Liver (tissue), 9 donors: ENCODE data around the gene NDC80. TPM values are rescaled to one million over a fixed set of nuclear protein-coding genes. Genes with fewer than 3 reads are reported as not detected.

ENCODE experiments used
- DNase-seq: peaks from one replicate; pipeline ENCODE4 v3.0.0-alpha.2; 2017; ENCODE audit warnings: low spot score
- H3K27ac ChIP-seq, 2 donors: one replicate each; pipeline ENCODE4 v1.7.0; 2013; ENCODE audit warnings: inconsistent platforms in 2 of 2, low read length in 2 of 2, control low read depth in 1 of 2, low read depth in 1 of 2, mild to moderate bottlenecking in 1 of 2
- H3K27me3 ChIP-seq, 4 donors: one replicate each; pipeline versions ENCODE4 v1.6.1 to v1.7.0; 2013; ENCODE audit warnings: low read length in 3 of 4, inconsistent platforms in 1 of 4, mild to moderate bottlenecking in 1 of 4, moderate library complexity in 1 of 4; ENCODE audit not compliant: control insufficient read depth in 4 of 4, insufficient read depth in 4 of 4
- H3K36me3 ChIP-seq, 4 donors: one replicate each; pipeline versions ENCODE4 v1.6.1 to v1.7.0; 2013; ENCODE audit warnings: low read length in 3 of 4, mild to moderate bottlenecking in 3 of 4, low read depth in 1 of 4, moderate library complexity in 1 of 4; ENCODE audit not compliant: control insufficient read depth in 4 of 4, insufficient read depth in 3 of 4
- H3K4me1 ChIP-seq, 4 donors: one replicate each; pipeline versions ENCODE4 v1.6.1 to v1.7.0; 2013; ENCODE audit warnings: low read length in 3 of 4, mild to moderate bottlenecking in 3 of 4, moderate library complexity in 1 of 4; ENCODE audit not compliant: control insufficient read depth in 4 of 4, insufficient read depth in 4 of 4
- H3K4me3 ChIP-seq, 3 donors: one replicate each; pipeline versions ENCODE4 v1.6.1 to v1.7.0; 2013; ENCODE audit warnings: low read length in 3 of 3, control low read depth in 1 of 3, low read depth in 1 of 3, mild to moderate bottlenecking in 1 of 3
- H3K9ac ChIP-seq, 2 donors: one replicate each; pipeline ENCODE4 v1.7.0; 2013; ENCODE audit warnings: low read length in 2 of 2, mild to moderate bottlenecking in 2 of 2, moderate library complexity in 2 of 2, control low read depth in 1 of 2, low read depth in 1 of 2
- H3K9me3 ChIP-seq, 4 donors: one replicate each; pipeline versions ENCODE4 v1.6.1 to v1.7.0; 2013; ENCODE audit warnings: low read length in 3 of 4; ENCODE audit not compliant: control insufficient read depth in 4 of 4
- EGR1 ChIP-seq, 2 donors: IDR thresholded peaks; 2 replicates each; pipeline ENCODE4 v1.6.1; 2016 to 2018; ENCODE audit warnings: antibody characterized with exemption in 2 of 2, low read depth in 2 of 2
- FOXA2 ChIP-seq: IDR thresholded peaks from 2 replicates; pipeline ENCODE4 v1.6.1; 2016; ENCODE audit warnings: antibody characterized with exemption
- HNF4A ChIP-seq, 2 donors: conservative IDR thresholded peaks; 2 replicates each; pipeline ENCODE4 v1.6.1; 2016; ENCODE audit warnings: antibody characterized with exemption in 2 of 2, mild to moderate bottlenecking in 2 of 2
- HNF4G ChIP-seq: IDR thresholded peaks from 2 replicates; pipeline ENCODE4 v1.6.1; 2016; ENCODE audit warnings: antibody characterized with exemption
- JUND ChIP-seq, 2 donors: IDR thresholded peaks; 2 replicates each; pipeline ENCODE4 v1.6.1; 2016; ENCODE audit warnings: antibody characterized with exemption in 2 of 2
- RAD21 ChIP-seq, 2 donors: IDR thresholded peaks; 2 replicates each; pipeline ENCODE4 v1.6.1; 2016; ENCODE audit warnings: antibody characterized with exemption in 2 of 2, mild to moderate bottlenecking in 2 of 2
- RXRA ChIP-seq, 2 donors: IDR thresholded peaks; 2 replicates each; pipeline ENCODE4 v1.6.1; 2017 to 2018; ENCODE audit warnings: antibody characterized with exemption in 2 of 2, mild to moderate bottlenecking in 1 of 2
- SP1 ChIP-seq: IDR thresholded peaks from 2 replicates; pipeline ENCODE4 v1.6.1; 2018; ENCODE audit warnings: antibody characterized with exemption, mild to moderate bottlenecking
- WGBS: extraction: QIAGEN DNeasy Blood & Tissue Kit; methylation state at CpG from one replicate; pipeline ENCODE4 v1.1.7; 2013; 5-methylcytosine and 5-hydroxymethylcytosine counted together
- polyA plus RNA-seq, 2 donors: library from polyadenylated mRNA; stranded (reverse) in 1 of 2; unstranded in 1 of 2; fragments of 200-250 nt in 1 of 2; fragments of >200 nt in 1 of 2; fragmentation: Nextera tagmentation in 1 of 2; extraction: Ambion mirVana in 1 of 2; gene quantifications; one replicate each; pipeline versions ENCODE4 v1.2.1 to v1.2.3, GENCODE V29; 2013 to 2015
- total RNA-seq, 2 donors: library from RNA; depleted of rRNA; stranded (reverse); fragments of >200 nt; gene quantifications; one replicate each; pipeline ENCODE4 v1.2.3, GENCODE V29; 2014
- TF ChIP-seq, protein P1 (sequence below): IDR thresholded peaks from 2 replicates; pipeline ENCODE4 v1.6.1; 2016; ENCODE audit warnings: antibody characterized with exemption
- TF ChIP-seq, protein P2 (sequence below): fragments of 150-350 bp; IDR thresholded peaks from 2 replicates; pipeline ENCODE4 v1.5.1; 2017; ENCODE audit warnings: improper control_type of control experiment, low read depth, low read length; ENCODE audit not compliant: missing input control
- TF ChIP-seq, protein P3 (sequence below): IDR thresholded peaks from 2 replicates; pipeline ENCODE4 v1.6.1; 2016; ENCODE audit warnings: antibody characterized with exemption
- TF ChIP-seq, protein P4 (sequence below): IDR thresholded peaks from 2 replicates; pipeline ENCODE4 v1.6.1; 2016; ENCODE audit warnings: antibody characterized with exemption, mild to moderate bottlenecking
- donor health status: healthy.
- donor health status: healthy.
- donor health status: healthy.
- donor health status: healthy.
- donor health status: healthy.

Gene NDC80
- total and polyA plus RNA-seq, 4 donors, result 0.08 to 33.8 (median 1.0) TPM

DNA sequence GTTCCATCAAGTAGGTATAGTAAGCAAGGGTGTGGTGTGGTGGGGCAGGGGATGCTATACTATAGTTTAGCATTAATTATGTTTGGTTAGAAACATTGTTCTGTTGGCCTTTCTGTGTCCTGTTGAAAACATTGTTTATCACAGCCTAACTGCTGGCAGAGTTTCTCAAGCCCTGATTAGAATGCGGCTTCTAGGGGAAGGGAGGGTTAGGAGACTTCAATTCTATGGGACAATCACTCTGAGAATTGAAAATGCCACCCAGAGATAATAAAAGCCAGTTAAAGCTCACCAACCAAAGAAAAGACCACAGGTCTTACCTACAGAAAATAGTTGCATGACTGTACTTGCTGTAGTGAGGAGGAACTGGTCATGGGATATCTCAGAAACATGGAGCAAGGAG is 64.2 kb downstream of the NDC80 start:
- Histone ChIP-seq H3K9me3 (no peaks in the 10 kb centered on the region), H3K4me3 (no peak overlapping the region), H3K27me3 (no peaks in the 10 kb centered on the region), H3K9ac (no peak overlapping the region), H3K4me1 (no peaks in the 10 kb centered on the region), H3K27ac (peak overlapping the region in 1 of 2 donors; percentile 12), H3K36me3 (no peaks in the 10 kb centered on the region)
- TF ChIP-seq FOXA2, result no peak
- TF ChIP-seq RAD21 (IDR thresholded peaks at IDR 0.05), result no peak
- DNase-seq, result no peak
- WGBS, result 71% methylated on average over 1 of the region's 1 CpG

DNA sequence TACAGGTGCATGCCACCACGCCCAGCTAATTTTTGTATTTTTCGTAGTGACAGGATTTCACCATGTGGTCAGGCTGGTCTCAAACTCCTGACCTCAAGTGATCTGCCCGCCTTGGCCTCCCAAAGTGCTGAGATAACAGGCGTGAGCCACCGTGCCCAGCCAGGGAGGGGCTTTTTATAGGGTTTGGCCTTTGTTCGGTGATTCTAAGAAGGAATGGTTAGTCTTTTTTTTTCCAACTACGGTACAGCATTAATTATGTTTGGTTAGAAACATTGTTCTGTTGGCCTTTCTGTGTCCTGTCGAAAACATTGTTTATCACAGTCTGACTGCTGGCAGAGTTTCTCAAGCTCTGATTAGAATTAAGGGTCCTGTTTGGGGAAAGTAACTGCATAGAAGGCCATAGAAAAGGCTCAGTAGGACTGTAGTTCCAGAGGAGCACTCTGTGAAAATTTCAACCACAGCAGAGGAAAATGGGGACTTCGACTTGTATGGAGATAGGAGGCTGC is 64.8 kb downstream of the NDC80 start:
- Histone ChIP-seq H3K4me3 (no peak overlapping the region), H3K4me1 (no peaks in the 10 kb centered on the region), H3K36me3 (no peaks in the 10 kb centered on the region), H3K27ac (peak overlapping the region; percentile 71 to 75), H3K9ac (peak overlapping the region in 1 of 2 donors; percentile 62), H3K9me3 (no peaks in the 10 kb centered on the region), H3K27me3 (no peaks in the 10 kb centered on the region)
- WGBS, result 56% methylated on average over 9 of the region's 9 CpGs
- no peak for TF ChIP-seq HNF4G
- no peak for TF ChIP-seq RXRA (IDR thresholded peaks at IDR 0.05)
- TF ChIP-seq, protein P1, sequence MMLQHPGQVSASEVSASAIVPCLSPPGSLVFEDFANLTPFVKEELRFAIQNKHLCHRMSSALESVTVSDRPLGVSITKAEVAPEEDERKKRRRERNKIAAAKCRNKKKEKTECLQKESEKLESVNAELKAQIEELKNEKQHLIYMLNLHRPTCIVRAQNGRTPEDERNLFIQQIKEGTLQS, result no peak
- TF ChIP-seq, protein P2, sequence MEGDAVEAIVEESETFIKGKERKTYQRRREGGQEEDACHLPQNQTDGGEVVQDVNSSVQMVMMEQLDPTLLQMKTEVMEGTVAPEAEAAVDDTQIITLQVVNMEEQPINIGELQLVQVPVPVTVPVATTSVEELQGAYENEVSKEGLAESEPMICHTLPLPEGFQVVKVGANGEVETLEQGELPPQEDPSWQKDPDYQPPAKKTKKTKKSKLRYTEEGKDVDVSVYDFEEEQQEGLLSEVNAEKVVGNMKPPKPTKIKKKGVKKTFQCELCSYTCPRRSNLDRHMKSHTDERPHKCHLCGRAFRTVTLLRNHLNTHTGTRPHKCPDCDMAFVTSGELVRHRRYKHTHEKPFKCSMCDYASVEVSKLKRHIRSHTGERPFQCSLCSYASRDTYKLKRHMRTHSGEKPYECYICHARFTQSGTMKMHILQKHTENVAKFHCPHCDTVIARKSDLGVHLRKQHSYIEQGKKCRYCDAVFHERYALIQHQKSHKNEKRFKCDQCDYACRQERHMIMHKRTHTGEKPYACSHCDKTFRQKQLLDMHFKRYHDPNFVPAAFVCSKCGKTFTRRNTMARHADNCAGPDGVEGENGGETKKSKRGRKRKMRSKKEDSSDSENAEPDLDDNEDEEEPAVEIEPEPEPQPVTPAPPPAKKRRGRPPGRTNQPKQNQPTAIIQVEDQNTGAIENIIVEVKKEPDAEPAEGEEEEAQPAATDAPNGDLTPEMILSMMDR, result no peak
- no peak for TF ChIP-seq JUND (IDR thresholded peaks at IDR 0.05)
- no peak for TF ChIP-seq HNF4A (conservative IDR thresholded peaks at IDR 0.05)
- no peak for TF ChIP-seq EGR1 (IDR thresholded peaks at IDR 0.05; ENCODE audit: low read depth in 2 of 2)
- no peak for DNase-seq

DNA sequence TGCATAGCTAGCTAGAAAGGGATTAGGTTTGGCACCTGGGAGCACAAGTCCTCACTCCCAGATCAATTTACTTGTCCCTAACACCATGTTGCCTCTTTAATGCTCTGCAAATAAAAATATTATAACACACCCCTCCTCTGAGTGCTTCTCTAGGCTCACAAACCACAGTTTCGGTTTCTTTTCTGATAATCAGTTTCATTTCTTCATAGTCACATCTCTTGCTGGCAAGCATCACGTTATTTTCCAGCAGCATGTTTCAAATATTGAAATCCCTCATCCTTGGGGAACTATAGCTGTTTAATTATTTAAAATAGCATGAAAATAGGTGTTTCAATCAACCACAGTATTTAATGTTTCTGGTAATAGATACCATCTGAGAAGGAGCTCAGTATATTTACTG is 70.3 kb downstream of the NDC80 start:
- DNase-seq, result no peak
- Histone ChIP-seq H3K36me3 (no peaks in the 10 kb centered on the region), H3K4me3 (peak overlapping the region in 2 of 3 donors; percentile 19 to 29), H3K9me3 (no peaks in the 10 kb centered on the region), H3K4me1 (peaks cover 0 to 7% (median 0%) of the 10 kb centered on the region in 4 donors), H3K27ac (peak overlapping the region; percentile 50 to 65), H3K9ac (peak overlapping the region in 1 of 2 donors; percentile 56), H3K27me3 (no peaks in the 10 kb centered on the region)
- TF ChIP-seq HNF4A (conservative IDR thresholded peaks at IDR 0.05) (peak in 1 of 2 donors; percentile 19), SP1 (peak; percentile 35), RAD21 (IDR thresholded peaks at IDR 0.05) (no peak)
- TF ChIP-seq, protein P3, sequence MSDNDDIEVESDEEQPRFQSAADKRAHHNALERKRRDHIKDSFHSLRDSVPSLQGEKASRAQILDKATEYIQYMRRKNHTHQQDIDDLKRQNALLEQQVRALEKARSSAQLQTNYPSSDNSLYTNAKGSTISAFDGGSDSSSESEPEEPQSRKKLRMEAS, result peak; percentile 27
- 9% methylated on average over 2 of the region's 2 CpGs for WGBS

DNA sequence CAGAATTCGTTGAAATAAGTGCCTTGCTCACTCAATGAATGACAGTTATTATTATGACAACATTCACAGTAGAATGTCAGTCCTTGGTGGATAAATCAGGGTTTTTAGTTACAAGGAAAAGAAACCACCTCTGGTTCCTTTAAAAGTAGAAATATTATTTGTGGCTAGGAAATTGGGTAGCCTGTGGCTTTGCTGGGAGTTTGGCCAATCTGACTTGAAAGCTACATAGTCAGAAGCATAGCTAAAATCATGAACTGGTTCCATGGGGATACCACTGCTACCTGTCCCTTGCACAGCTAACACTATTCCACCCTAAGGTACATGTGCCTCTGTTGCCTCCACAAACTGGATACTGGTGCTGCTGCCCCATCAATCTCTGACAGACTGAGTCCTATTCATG is 71.4 kb downstream of the NDC80 start:
- 81% methylated on average over 1 of the region's 1 CpG for WGBS
- H3K9ac ChIP-seq, result no peak overlapping the region
- no peak overlapping the region for H3K27ac ChIP-seq
- no peaks in the 10 kb centered on the region for H3K9me3 ChIP-seq
- no peak overlapping the region for H3K4me3 ChIP-seq
- TF ChIP-seq, protein P2, result no peak
- TF ChIP-seq, protein P4, sequence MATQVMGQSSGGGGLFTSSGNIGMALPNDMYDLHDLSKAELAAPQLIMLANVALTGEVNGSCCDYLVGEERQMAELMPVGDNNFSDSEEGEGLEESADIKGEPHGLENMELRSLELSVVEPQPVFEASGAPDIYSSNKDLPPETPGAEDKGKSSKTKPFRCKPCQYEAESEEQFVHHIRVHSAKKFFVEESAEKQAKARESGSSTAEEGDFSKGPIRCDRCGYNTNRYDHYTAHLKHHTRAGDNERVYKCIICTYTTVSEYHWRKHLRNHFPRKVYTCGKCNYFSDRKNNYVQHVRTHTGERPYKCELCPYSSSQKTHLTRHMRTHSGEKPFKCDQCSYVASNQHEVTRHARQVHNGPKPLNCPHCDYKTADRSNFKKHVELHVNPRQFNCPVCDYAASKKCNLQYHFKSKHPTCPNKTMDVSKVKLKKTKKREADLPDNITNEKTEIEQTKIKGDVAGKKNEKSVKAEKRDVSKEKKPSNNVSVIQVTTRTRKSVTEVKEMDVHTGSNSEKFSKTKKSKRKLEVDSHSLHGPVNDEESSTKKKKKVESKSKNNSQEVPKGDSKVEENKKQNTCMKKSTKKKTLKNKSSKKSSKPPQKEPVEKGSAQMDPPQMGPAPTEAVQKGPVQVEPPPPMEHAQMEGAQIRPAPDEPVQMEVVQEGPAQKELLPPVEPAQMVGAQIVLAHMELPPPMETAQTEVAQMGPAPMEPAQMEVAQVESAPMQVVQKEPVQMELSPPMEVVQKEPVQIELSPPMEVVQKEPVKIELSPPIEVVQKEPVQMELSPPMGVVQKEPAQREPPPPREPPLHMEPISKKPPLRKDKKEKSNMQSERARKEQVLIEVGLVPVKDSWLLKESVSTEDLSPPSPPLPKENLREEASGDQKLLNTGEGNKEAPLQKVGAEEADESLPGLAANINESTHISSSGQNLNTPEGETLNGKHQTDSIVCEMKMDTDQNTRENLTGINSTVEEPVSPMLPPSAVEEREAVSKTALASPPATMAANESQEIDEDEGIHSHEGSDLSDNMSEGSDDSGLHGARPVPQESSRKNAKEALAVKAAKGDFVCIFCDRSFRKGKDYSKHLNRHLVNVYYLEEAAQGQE, result no peak
- TF ChIP-seq SP1, result no peak
- TF ChIP-seq, protein P1, result no peak
- H3K27me3 ChIP-seq, result no peaks in the 10 kb centered on the region
- DNase-seq, result no peak
- H3K4me1 ChIP-seq, result peaks cover 0 to 7% (median 0%) of the 10 kb centered on the region in 4 donors
- no peaks in the 10 kb centered on the region for H3K36me3 ChIP-seq
